Measurements from ENCODE around the gene FIGN. TPM values are rescaled to one million over a fixed set of nuclear protein-coding genes. Genes with fewer than 3 reads are reported as not detected.

The FIGN gene
- total RNA-seq, 1 experiment from 2014 or later = 7.3 TPM

GRCh38 chr2:163573652-163574051 is 162.2 kb downstream of the FIGN start:
- Histone ChIP-seq H3K9me3 (replicated peaks) (no peaks in the 10 kb centered on the region), H3K27ac (no peak overlapping the region), H3K36me3 (no peaks in the 10 kb centered on the region), H3K4me1 (no peaks in the 10 kb centered on the region), H3K4me3 (no peak overlapping the region), H3K27me3 (no peaks in the 10 kb centered on the region)
- DNase-seq = no peak

- no peak overlapping the region for H3K27ac ChIP-seq
- H3K9me3 ChIP-seq (replicated peaks) = no peaks in the 10 kb centered on the region
- no peaks in the 10 kb centered on the region for H3K36me3 ChIP-seq
- no peak overlapping the region for H3K4me3 ChIP-seq
- no peaks in the 10 kb centered on the region for H3K27me3 ChIP-seq
- no peaks in the 10 kb centered on the region for H3K4me1 ChIP-seq
- no peak for DNase-seq
Observed at GRCh38 chr2:163572850-163573249, 163.0 kb downstream of the FIGN start.

- no peaks in the 10 kb centered on the region for H3K27me3 ChIP-seq
- no peak overlapping the region for H3K4me3 ChIP-seq
- no peaks in the 10 kb centered on the region for H3K36me3 ChIP-seq
- H3K4me1 ChIP-seq = no peaks in the 10 kb centered on the region
- H3K27ac ChIP-seq = no peak overlapping the region
- DNase-seq = no peak
- H3K9me3 ChIP-seq (replicated peaks) = no peaks in the 10 kb centered on the region
Observed at GRCh38 chr2:163571423-163572102, 164.2 kb downstream of the FIGN start.

GRCh38 chr2:163570391-163570790 is 165.4 kb downstream of the FIGN start:
- Histone ChIP-seq H3K27me3 (no peaks in the 10 kb centered on the region), H3K4me3 (no peak overlapping the region), H3K27ac (no peak overlapping the region), H3K36me3 (no peaks in the 10 kb centered on the region), H3K4me1 (no peaks in the 10 kb centered on the region), H3K9me3 (replicated peaks) (no peaks in the 10 kb centered on the region)
- DNase-seq = no peak

GRCh38 chr2:163565192-163565591 is 170.6 kb downstream of the FIGN start:
- no peaks in the 10 kb centered on the region for H3K9me3 ChIP-seq (replicated peaks)
- H3K4me3 ChIP-seq = no peak overlapping the region
- no peak for DNase-seq
- no peak overlapping the region for H3K27ac ChIP-seq
- no peaks in the 10 kb centered on the region for H3K36me3 ChIP-seq
- H3K27me3 ChIP-seq = no peaks in the 10 kb centered on the region
- no peaks in the 10 kb centered on the region for H3K4me1 ChIP-seq

GRCh38 chr2:163564236-163564635 is 171.6 kb downstream of the FIGN start:
- Histone ChIP-seq H3K36me3 (no peaks in the 10 kb centered on the region), H3K27ac (no peak overlapping the region), H3K4me1 (no peaks in the 10 kb centered on the region), H3K27me3 (no peaks in the 10 kb centered on the region), H3K4me3 (no peak overlapping the region), H3K9me3 (replicated peaks) (no peaks in the 10 kb centered on the region)
- DNase-seq = no peak

GRCh38 chr2:163563336-163563735 is 172.5 kb downstream of the FIGN start:
- Histone ChIP-seq H3K27ac (no peak overlapping the region), H3K4me3 (no peak overlapping the region), H3K4me1 (no peaks in the 10 kb centered on the region), H3K27me3 (no peaks in the 10 kb centered on the region), H3K9me3 (replicated peaks) (no peaks in the 10 kb centered on the region), H3K36me3 (no peaks in the 10 kb centered on the region)
- DNase-seq = no peak

- Histone ChIP-seq H3K9me3 (replicated peaks) (no peaks in the 10 kb centered on the region), H3K36me3 (no peaks in the 10 kb centered on the region), H3K4me1 (0 out of 2 replicates have a peak, but pooled peaks cover 7% of the 10 kb centered on the region), H3K4me3 (no peak overlapping the region), H3K27ac (no peak overlapping the region), H3K27me3 (no peaks in the 10 kb centered on the region)
- peak in 1 of 2 experiments; percentile 21 for DNase-seq
Observed at GRCh38 chr2:163558251-163559021, 177.4 kb downstream of the FIGN start.

GRCh38 chr2:163556511-163556910 is 179.3 kb downstream of the FIGN start:
- 0 out of 2 replicates have a peak, but pooled peaks cover 9% of the 10 kb centered on the region for H3K4me1 ChIP-seq
- no peak for DNase-seq
- no peak overlapping the region for H3K4me3 ChIP-seq
- no peaks in the 10 kb centered on the region for H3K36me3 ChIP-seq
- H3K27me3 ChIP-seq = no peaks in the 10 kb centered on the region
- no peak overlapping the region for H3K27ac ChIP-seq
- H3K9me3 ChIP-seq (replicated peaks) = no peaks in the 10 kb centered on the region

- no peak for DNase-seq
- no peak overlapping the region for H3K4me3 ChIP-seq
- no peaks in the 10 kb centered on the region for H3K9me3 ChIP-seq (replicated peaks)
- H3K36me3 ChIP-seq = no peaks in the 10 kb centered on the region
- 0 out of 2 replicates have a peak, but pooled peaks cover 9% of the 10 kb centered on the region for H3K4me1 ChIP-seq
- no peaks in the 10 kb centered on the region for H3K27me3 ChIP-seq
- no peak overlapping the region for H3K27ac ChIP-seq
Observed at GRCh38 chr2:163554864-163555263, 180.9 kb downstream of the FIGN start.

- Histone ChIP-seq H3K4me3 (no peak overlapping the region), H3K4me1 (0 out of 2 replicates have a peak, but pooled peaks cover 9% of the 10 kb centered on the region), H3K27ac (no peak overlapping the region), H3K36me3 (no peaks in the 10 kb centered on the region), H3K27me3 (no peaks in the 10 kb centered on the region), H3K9me3 (replicated peaks) (no peaks in the 10 kb centered on the region)
- DNase-seq = peak in 1 of 2 experiments; percentile 30
Observed at GRCh38 chr2:163553601-163554000, 182.2 kb downstream of the FIGN start.

- H3K4me1 ChIP-seq = 0 out of 2 replicates have a peak, but pooled peaks cover 6% of the 10 kb centered on the region
Observed at GRCh38 chr2:163552758-163553157, 183.1 kb downstream of the FIGN start.

GRCh38 chr2:163551616-163552373 is 184.0 kb downstream of the FIGN start:
- Histone ChIP-seq H3K36me3 (no peaks in the 10 kb centered on the region), H3K4me1 (0 out of 2 replicates have a peak, but pooled peaks cover 6% of the 10 kb centered on the region), H3K27me3 (no peaks in the 10 kb centered on the region), H3K9me3 (replicated peaks) (no peaks in the 10 kb centered on the region), H3K4me3 (no peak overlapping the region), H3K27ac (no peak overlapping the region)
- no peak for DNase-seq

More at GRCh38 chr2:163552758-163553157, 183.1 kb downstream of the FIGN start:
- H3K4me3 ChIP-seq = no peak overlapping the region
- no peaks in the 10 kb centered on the region for H3K9me3 ChIP-seq (replicated peaks)
- H3K27ac ChIP-seq = no peak overlapping the region
- H3K27me3 ChIP-seq = no peaks in the 10 kb centered on the region
- no peaks in the 10 kb centered on the region for H3K36me3 ChIP-seq
- no peak for DNase-seq

- Histone ChIP-seq H3K4me1 (0 out of 2 replicates have a peak, but pooled peaks cover 6% of the 10 kb centered on the region), H3K36me3 (no peaks in the 10 kb centered on the region), H3K9me3 (replicated peaks) (no peaks in the 10 kb centered on the region), H3K4me3 (no peak overlapping the region), H3K27ac (no peak overlapping the region), H3K27me3 (no peaks in the 10 kb centered on the region)
- no peak for DNase-seq
Observed at GRCh38 chr2:163548970-163549369, 186.8 kb downstream of the FIGN start.
